Upper lobe of left lung (tissue), 4 donors: ENCODE data around the gene SIKE1.

Source experiments
- EP300 ChIP-seq, 4 donors: sonication (generic); formaldehyde crosslinking; IDR thresholded peaks; one replicate each; pipeline ENCODE4 v1.5.1; 2017; ENCODE audit warnings: antibody characterized with exemption in 4 of 4, control low read depth in 2 of 4
- POLR2A ChIP-seq, 4 donors: fragments of 450-650 bp; IDR thresholded peaks; one replicate each; pipeline ENCODE4 v1.5.1; 2016 to 2017; ENCODE audit warnings: antibody characterized with exemption in 4 of 4, mild to moderate bottlenecking in 2 of 4
- POLR2AphosphoS5 ChIP-seq, 2 donors: sonication (generic); formaldehyde crosslinking; IDR thresholded peaks; one replicate each; pipeline ENCODE4 v1.5.1; 2017; ENCODE audit warnings: antibody characterized with exemption in 2 of 2
- TF ChIP-seq, protein P1 (sequence below), 6 experiments: fragments of 450-650 bp in 4 of 6; fragments of 200-600 bp in 2 of 6; sonication (generic) in 2 of 6; IDR thresholded peaks; one replicate each; pipeline ENCODE4 v1.5.1; 2016 to 2019; ENCODE audit warnings: antibody characterized with exemption in 6 of 6

DNA sequence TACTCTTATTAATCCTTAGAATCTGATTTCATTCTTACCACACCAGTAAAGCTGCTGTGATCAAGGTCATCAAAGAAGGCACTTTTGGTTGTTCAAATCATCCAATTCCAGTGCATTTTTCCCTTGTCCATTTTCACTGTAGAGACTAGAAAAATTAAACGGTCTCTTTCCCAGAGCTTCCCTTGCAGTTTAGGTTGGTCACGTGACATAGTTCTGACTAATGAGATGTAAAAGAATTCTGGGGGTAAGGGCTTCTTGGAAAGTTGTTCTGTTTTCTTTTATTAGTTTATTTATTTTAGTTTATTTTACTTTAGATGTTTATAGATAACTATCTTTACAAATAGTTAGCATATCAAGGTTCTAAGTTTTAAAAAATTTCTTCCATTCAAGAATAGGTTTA, 39.9 kb upstream of the SIKE1 start:
- TF ChIP-seq EP300 (IDR thresholded peaks at IDR 0.05) (no peak), POLR2A (IDR thresholded peaks at IDR 0.05) (no peak), POLR2AphosphoS5 (IDR thresholded peaks at IDR 0.05) (no peak)
- TF ChIP-seq, protein P1, sequence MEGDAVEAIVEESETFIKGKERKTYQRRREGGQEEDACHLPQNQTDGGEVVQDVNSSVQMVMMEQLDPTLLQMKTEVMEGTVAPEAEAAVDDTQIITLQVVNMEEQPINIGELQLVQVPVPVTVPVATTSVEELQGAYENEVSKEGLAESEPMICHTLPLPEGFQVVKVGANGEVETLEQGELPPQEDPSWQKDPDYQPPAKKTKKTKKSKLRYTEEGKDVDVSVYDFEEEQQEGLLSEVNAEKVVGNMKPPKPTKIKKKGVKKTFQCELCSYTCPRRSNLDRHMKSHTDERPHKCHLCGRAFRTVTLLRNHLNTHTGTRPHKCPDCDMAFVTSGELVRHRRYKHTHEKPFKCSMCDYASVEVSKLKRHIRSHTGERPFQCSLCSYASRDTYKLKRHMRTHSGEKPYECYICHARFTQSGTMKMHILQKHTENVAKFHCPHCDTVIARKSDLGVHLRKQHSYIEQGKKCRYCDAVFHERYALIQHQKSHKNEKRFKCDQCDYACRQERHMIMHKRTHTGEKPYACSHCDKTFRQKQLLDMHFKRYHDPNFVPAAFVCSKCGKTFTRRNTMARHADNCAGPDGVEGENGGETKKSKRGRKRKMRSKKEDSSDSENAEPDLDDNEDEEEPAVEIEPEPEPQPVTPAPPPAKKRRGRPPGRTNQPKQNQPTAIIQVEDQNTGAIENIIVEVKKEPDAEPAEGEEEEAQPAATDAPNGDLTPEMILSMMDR (IDR thresholded peaks at IDR 0.05): no peak
